ENCODE measurements around the gene LAMC3. TPM values are rescaled to one million over a fixed set of nuclear protein-coding genes. Genes with fewer than 3 reads are reported as not detected.
"Not testable (repeated sequence)": the region's sequence is repeated elsewhere in the genome, so short reads cannot be mapped to it uniquely, and the experiment has no call there.

LAMC3 gene
- polyA plus RNA-seq, 1 of the 3 experiments (the other 2 are of a cell fraction), result 0.07 TPM

GRCh38 chr9:131099102-131099606 is 90.2 kb downstream of the LAMC3 start:
- Histone ChIP-seq H3K9ac (no peak overlapping the region), H3K27me3 (ENCODE audit: insufficient read depth) (peaks cover 27% of the 10 kb centered on the region), H2AFZ (ENCODE audit: low read depth) (no peak overlapping the region), H4K20me1 (ENCODE audit: insufficient read depth) (no peaks in the 10 kb centered on the region), H3K79me2 (ENCODE audit: insufficient read depth) (no peaks in the 10 kb centered on the region), H3K4me3 (ENCODE audit: low read depth in 2 of 2, low read length in 1 of 2) (no peak overlapping the region), H3K36me3 (replicated peaks in 1 of 2; ENCODE audit: control insufficient read depth in 1 of 2, insufficient read depth in 2 of 2, low read length in 1 of 2) (no peaks in the 10 kb centered on the region), H3K4me2 (no peak overlapping the region), H3K27ac (ENCODE audit: low read depth in 2 of 2, low read length in 1 of 2) (no peak overlapping the region), H3F3A (replicated peaks; ENCODE audit: insufficient read depth) (no peaks in the 10 kb centered on the region), H3K9me3 (no peaks in the 10 kb centered on the region), H3K9me2 (no peaks in the 10 kb centered on the region), H3K4me1 (ENCODE audit: control insufficient read depth in 1 of 2, insufficient read depth in 2 of 2, low read depth in 1 of 2, low read length in 1 of 2) (peaks cover 0 to 9% of the 10 kb centered on the region in 2 experiments; a peak in 1 of 4 replicates)
- TF ChIP-seq IRF3 (IDR thresholded peaks at IDR 0.05; ENCODE audit: low read depth, low read length), result no peak
- ChIA-PET POLR2A (interaction anchor here (3.2 kb wide), 1 partner anchor 26 kb away, joined by 13 read pairs; the partner anchor contains the start of gene NUP214), CTCF (interaction anchor here (0.7 to 3.1 kb wide), 6 partner anchors 15 to 238 kb away, joined by 3 to 11 read pairs (median 4); partner anchors contain the start of gene NUP214)
- DNase-seq, result no peak
- WGBS (ENCODE audit: low lambda C conversion rate), result 79% methylated on average over 7 of the region's 8 CpGs

GRCh38 chr9:131099845-131100244 is 90.9 kb downstream of the LAMC3 start:
- not testable (repeated sequence) for H3K9me2 ChIP-seq; H4K20me1 ChIP-seq (ENCODE audit: insufficient read depth); H3K36me3 ChIP-seq (replicated peaks in 1 of 2; ENCODE audit: control insufficient read depth in 1 of 2, insufficient read depth in 2 of 2, low read length in 1 of 2); H3K9ac ChIP-seq; H3K27ac ChIP-seq (ENCODE audit: low read depth in 2 of 2, low read length in 1 of 2); H3K4me3 ChIP-seq (ENCODE audit: low read depth in 2 of 2, low read length in 1 of 2); H3K4me1 ChIP-seq (ENCODE audit: control insufficient read depth in 1 of 2, insufficient read depth in 2 of 2, low read depth in 1 of 2, low read length in 1 of 2); H2AFZ ChIP-seq (ENCODE audit: low read depth); H3K79me2 ChIP-seq (ENCODE audit: insufficient read depth); H3K4me2 ChIP-seq; H3K9me3 ChIP-seq; DNase-seq; H3F3A ChIP-seq (replicated peaks; ENCODE audit: insufficient read depth)
- peaks cover 24% of the 10 kb centered on the region for H3K27me3 ChIP-seq (ENCODE audit: insufficient read depth)
- CTCF ChIA-PET, result interaction anchor here (0.7 to 3.1 kb wide), 5 partner anchors 15 to 237 kb away, joined by 3 to 11 read pairs (median 4); no protein-coding TSS in a partner anchor
- POLR2A ChIA-PET, result interaction anchor here (3.2 kb wide), 1 partner anchor 26 kb away, joined by 13 read pairs; the partner anchor contains the start of gene NUP214
- WGBS (ENCODE audit: low lambda C conversion rate), result 91% methylated on average over 7 of the region's 8 CpGs

GRCh38 chr9:131100445-131100844 is 91.5 kb downstream of the LAMC3 start:
- Histone ChIP-seq H3K9ac (no peak overlapping the region), H3K27me3 (ENCODE audit: insufficient read depth) (peaks cover 18% of the 10 kb centered on the region), H4K20me1 (ENCODE audit: insufficient read depth) (no peaks in the 10 kb centered on the region), H2AFZ (ENCODE audit: low read depth) (no peak overlapping the region), H3K27ac (ENCODE audit: low read depth in 2 of 2, low read length in 1 of 2) (no peak overlapping the region), H3K4me3 (ENCODE audit: low read depth in 2 of 2, low read length in 1 of 2) (no peak overlapping the region), H3K9me3 (no peaks in the 10 kb centered on the region), H3K36me3 (replicated peaks in 1 of 2; ENCODE audit: control insufficient read depth in 1 of 2, insufficient read depth in 2 of 2, low read length in 1 of 2) (no peaks in the 10 kb centered on the region), H3K4me2 (no peak overlapping the region), H3F3A (replicated peaks; ENCODE audit: insufficient read depth) (no peaks in the 10 kb centered on the region), H3K9me2 (no peaks in the 10 kb centered on the region), H3K79me2 (ENCODE audit: insufficient read depth) (no peaks in the 10 kb centered on the region), H3K4me1 (ENCODE audit: control insufficient read depth in 1 of 2, insufficient read depth in 2 of 2, low read depth in 1 of 2, low read length in 1 of 2) (peaks cover 0 to 9% of the 10 kb centered on the region in 2 experiments; a peak in 1 of 4 replicates)
- DNase-seq, result no peak
- ChIA-PET CTCF (interaction anchor here (1.0 to 1.3 kb wide), 2 partner anchors 54 to 236 kb away, joined by 3 to 4 read pairs; no protein-coding TSS in a partner anchor), POLR2A (interaction anchor here (3.2 kb wide), 1 partner anchor 25 kb away, joined by 13 read pairs; the partner anchor contains the start of gene NUP214)
- 64% methylated on average over 5 of the region's 9 CpGs for WGBS (ENCODE audit: low lambda C conversion rate)
- TF ChIP-seq MEF2A (IDR thresholded peaks at IDR 0.05; ENCODE audit: borderline replicate concordance, low read depth) (no peak), NFIC (IDR thresholded peaks at IDR 0.05; ENCODE audit: borderline replicate concordance) (no peak), RAD21 (IDR thresholded peaks at IDR 0.05; ENCODE audit: low read length) (no peak), POLR2AphosphoS5 (IDR thresholded peaks at IDR 0.05; ENCODE audit: low read depth, low read length) (no peak), GABPA (IDR thresholded peaks at IDR 0.05; ENCODE audit: low read depth) (no peak), CHD2 (IDR thresholded peaks at IDR 0.05; ENCODE audit: low read length, partially characterized antibody) (no peak), TCF12 (IDR thresholded peaks at IDR 0.05) (no peak), IRF3 (IDR thresholded peaks at IDR 0.05; ENCODE audit: low read depth, low read length) (no peak), NRF1 (IDR thresholded peaks at IDR 0.05; ENCODE audit: low read depth, low read length) (no peak), ZBTB33 (IDR thresholded peaks at IDR 0.05; ENCODE audit: borderline replicate concordance, low read depth) (no peak), RCOR1 (IDR thresholded peaks at IDR 0.05; ENCODE audit: low read length) (no peak), SMC3 (IDR thresholded peaks at IDR 0.05; ENCODE audit: low read depth, low read length) (no peak), USF2 (IDR thresholded peaks at IDR 0.05; ENCODE audit: borderline replicate concordance, low read depth, low read length) (no peak), RXRA (IDR thresholded peaks at IDR 0.05; ENCODE audit: borderline replicate concordance, low read depth) (no peak), USF1 (IDR thresholded peaks at IDR 0.05; ENCODE audit: borderline replicate concordance, low read depth) (no peak), ELF1 (IDR thresholded peaks at IDR 0.05) (no peak)

All from SK-N-SH (cell line).